GM23338 (cell line): ENCODE measurements around the gene IHH. TPM values are rescaled to one million over a fixed set of nuclear protein-coding genes. Genes with fewer than 3 reads are reported as not detected.

Experiments
- ATAC-seq: fragments of 200-7000 bp; cut with Tn5 transposase; 3 replicates; pipeline ENCODE4 v1.9.1; 2020
- DNase-seq: peaks from one replicate; pipeline ENCODE4 v3.0.0-alpha.2; 2015; ENCODE audit warnings: low spot score
- H2AFZ ChIP-seq: fragments of 200-600 bp; sonication (generic); 2 replicates; pipeline ENCODE4 v1.8.0; 2016; ENCODE audit warnings: antibody characterized with exemption, mild to moderate bottlenecking, moderate library complexity
- H3F3A ChIP-seq: fragments of 200-600 bp; sonication (generic); replicated peaks from 2 replicates; pipeline ENCODE4 v1.8.0; 2017; ENCODE audit warnings: antibody characterized with exemption, mixed run types, low read depth
- H3K27ac ChIP-seq: fragments of 200-600 bp; sonication (generic); 2 replicates; pipeline ENCODE4 v1.6.1; 2016; ENCODE audit warnings: low read depth
- H3K27me3 ChIP-seq: fragments of 200-600 bp; sonication (generic); 2 replicates; pipeline ENCODE4 v1.8.0; 2016; ENCODE audit warnings: mild to moderate bottlenecking, mixed run types, moderate library complexity; ENCODE audit not compliant: insufficient read depth
- H3K36me3 ChIP-seq: fragments of 200-600 bp; sonication (generic); 2 replicates; pipeline ENCODE4 v1.8.0; 2016; ENCODE audit warnings: mild to moderate bottlenecking; ENCODE audit not compliant: insufficient read depth
- H3K4me1 ChIP-seq: fragments of 200-600 bp; sonication (generic); 2 replicates; pipeline ENCODE4 v1.8.0; 2016; ENCODE audit warnings: mild to moderate bottlenecking, moderate library complexity; ENCODE audit not compliant: insufficient read depth
- H3K4me2 ChIP-seq: fragments of 200-600 bp; sonication (generic); 2 replicates; pipeline ENCODE4 v1.7.1; 2017; ENCODE audit warnings: mixed run types
- H3K4me3 ChIP-seq: fragments of 200-600 bp; sonication (generic); 2 replicates; pipeline ENCODE4 v1.6.1; 2016; ENCODE audit warnings: mixed run types
- H3K79me2 ChIP-seq: fragments of 200-600 bp; sonication (generic); replicated peaks from 2 replicates; pipeline ENCODE4 v1.8.0; 2017; ENCODE audit warnings: mild to moderate bottlenecking; ENCODE audit not compliant: insufficient read depth
- H3K9me2 ChIP-seq: fragments of 200-600 bp; sonication (generic); 2 replicates; pipeline ENCODE4 v1.8.0; 2017; ENCODE audit not compliant: insufficient read depth
- H4K20me1 ChIP-seq: fragments of 200-600 bp; sonication (generic); replicated peaks from 2 replicates; pipeline ENCODE4 v1.8.0; 2017; ENCODE audit warnings: mild to moderate bottlenecking; ENCODE audit not compliant: insufficient read depth
- H3K27ac Mint-ChIP-seq: 2 replicates; pipeline ENCODE4 v1.8.0; 2020; ENCODE audit warnings: inconsistent platforms, mild to moderate bottlenecking, moderate library complexity, mixed read lengths
- H3K27me3 Mint-ChIP-seq: 3 replicates; pipeline ENCODE4 v1.8.0; 2022; ENCODE audit warnings: low read depth, mild to moderate bottlenecking, moderate library complexity, mixed read lengths, inconsistent platforms; ENCODE audit not compliant: insufficient read depth, poor library complexity
- H3K36me3 Mint-ChIP-seq: 3 replicates; pipeline ENCODE4 v1.8.0; 2021; ENCODE audit warnings: low read depth, mild to moderate bottlenecking, inconsistent platforms, moderate library complexity, mixed read lengths
- H3K4me1 Mint-ChIP-seq: 3 replicates; pipeline ENCODE4 v1.8.0; 2020; ENCODE audit warnings: mild to moderate bottlenecking, inconsistent platforms, mixed read lengths
- H3K4me3 Mint-ChIP-seq: 3 replicates; pipeline ENCODE4 v1.8.0; 2021; ENCODE audit warnings: moderate library complexity, mild to moderate bottlenecking, inconsistent platforms, mixed read lengths
- H3K9me3 Mint-ChIP-seq: 3 replicates; pipeline ENCODE4 v1.8.0; 2020; ENCODE audit warnings: moderate library complexity, mild to moderate bottlenecking, inconsistent platforms, mixed read lengths
- CREB1 ChIP-seq: fragments of 250-450 bp; sonication (Bioruptor Pico); IDR thresholded peaks from 2 replicates; pipeline ENCODE4 v1.5.0; 2020; ENCODE audit warnings: low read depth, mild to moderate bottlenecking, moderate library complexity
- CTCF ChIP-seq, 2 experiments: fragments of 200-600 bp in 1 of 2; sonication (generic) in 1 of 2; conservative IDR thresholded peaks; 2 replicates each; pipeline versions ENCODE4 v1.5.1 to v1.6.1; 2016 to 2017; ENCODE audit warnings: antibody characterized with exemption in 2 of 2, low read depth in 2 of 2, mild to moderate bottlenecking in 2 of 2, moderate library complexity in 1 of 2
- EZH2 ChIP-seq: fragments of 200-600 bp; sonication (generic); IDR thresholded peaks from one replicate; pipeline ENCODE4 v1.8.0; 2017; ENCODE audit warnings: antibody characterized with exemption, mild to moderate bottlenecking, low read depth; ENCODE audit not compliant: unreplicated experiment
- EZH2phosphoT487 ChIP-seq: fragments of 200-600 bp; sonication (generic); IDR thresholded peaks from one replicate; pipeline ENCODE4 v1.8.1; 2018; ENCODE audit warnings: antibody characterized with exemption; ENCODE audit not compliant: unreplicated experiment
- JUNB ChIP-seq: IDR thresholded peaks from one replicate; pipeline ENCODE4 v1.6.1; 2016; ENCODE audit warnings: antibody characterized with exemption; ENCODE audit not compliant: unreplicated experiment
- NANOG ChIP-seq: IDR thresholded peaks from 2 replicates; pipeline ENCODE4 v1.6.1; 2016; ENCODE audit warnings: antibody characterized with exemption, borderline replicate concordance
- POLR2AphosphoS5 ChIP-seq: IDR thresholded peaks from 2 replicates; pipeline ENCODE4 v1.6.1; 2016; ENCODE audit warnings: antibody characterized with exemption, low read depth
- REST ChIP-seq: IDR thresholded peaks from one replicate; pipeline ENCODE4 v1.6.1; 2018; ENCODE audit warnings: antibody characterized with exemption; ENCODE audit not compliant: unreplicated experiment
- STAT1 ChIP-seq: IDR thresholded peaks from one replicate; pipeline ENCODE4 v1.6.1; 2016; ENCODE audit warnings: antibody characterized with exemption; ENCODE audit not compliant: unreplicated experiment
- ZNF331 ChIP-seq: fragments of 250-450 bp; sonication (Bioruptor Pico); IDR thresholded peaks from 2 replicates; pipeline ENCODE4 v1.5.0; 2020; ENCODE audit warnings: low read depth, mild to moderate bottlenecking, moderate library complexity
- polyA plus RNA-seq: library from polyadenylated mRNA; unstranded; fragments of >200 nt; fragmentation: Nextera tagmentation; extraction: Ambion mirVana; gene quantifications from 2 replicates; pipeline ENCODE4 v1.2.1, GENCODE V29; 2016
- total RNA-seq: library from RNA; depleted of rRNA; stranded (reverse); fragments of >200 nt; shearing (Covaris generic); gene quantifications from 2 replicates; pipeline ENCODE4 v1.2.3, GENCODE V29; 2014

Gene IHH
- total and polyA plus RNA-seq, 2 experiments from 2014 or later = not detected

GRCh38 chr2:219073413-219074129 lies 12.8 kb upstream of the IHH start:
- peak overlapping the region; percentile 15; the same call in 1 of the 2 replicates for H3K4me3 ChIP-seq
- H3K27me3 ChIP-seq = 0 out of 2 replicates have a peak, but pooled peaks cover 3% of the 10 kb centered on the region
- H3K4me1 ChIP-seq = peaks cover 8% of the 10 kb centered on the region
- H3K36me3 ChIP-seq = no peaks in the 10 kb centered on the region
- ATAC-seq (peak; percentile 96), DNase-seq (peak; percentile 98)
- peak overlapping the region; percentile 80; the same call in 1 of the 2 replicates for H3K27ac ChIP-seq
- H2AFZ ChIP-seq = 0 out of 2 replicates have a peak overlapping the region, but pooled peaks have one; percentile 20
- Mint-ChIP-seq H3K27me3 (peaks cover 4% of the 10 kb centered on the region), H3K9me3 (no peaks in the 10 kb centered on the region), H3K27ac (0 out of 2 replicates have a peak overlapping the region, but pooled peaks have one; percentile 26), H3K36me3 (no peaks in the 10 kb centered on the region), H3K4me3 (no peak overlapping the region), H3K4me1 (peaks cover 5% of the 10 kb centered on the region)
- TF ChIP-seq EZH2phosphoT487 (no peak), POLR2AphosphoS5 (no peak), NANOG (no peak), EZH2 (no peak), CTCF (conservative IDR thresholded peaks at IDR 0.05; ENCODE audit: low read depth in 2 of 2) (peak; percentile 70 to 85), CREB1 (CRISPR knock-in tag) (no peak)
- H3F3A ChIP-seq = no peaks in the 10 kb centered on the region
- no peaks in the 10 kb centered on the region for H3K79me2 ChIP-seq
- no peaks in the 10 kb centered on the region for H4K20me1 ChIP-seq
- no peaks in the 10 kb centered on the region for H3K9me2 ChIP-seq
- peak overlapping the region; percentile 59 for H3K4me2 ChIP-seq

GRCh38 chr2:219072741-219073250 lies 12.1 kb upstream of the IHH start:
- no peak overlapping the region for H3K4me3 ChIP-seq
- Mint-ChIP-seq H3K4me3 (no peak overlapping the region), H3K36me3 (no peaks in the 10 kb centered on the region), H3K9me3 (no peaks in the 10 kb centered on the region), H3K27ac (no peak overlapping the region), H3K27me3 (peaks cover 4% of the 10 kb centered on the region), H3K4me1 (peaks cover 5% of the 10 kb centered on the region)
- no peaks in the 10 kb centered on the region for H3K9me2 ChIP-seq
- no peak overlapping the region for H2AFZ ChIP-seq
- H3K27me3 ChIP-seq = 0 out of 2 replicates have a peak, but pooled peaks cover 3% of the 10 kb centered on the region
- no peaks in the 10 kb centered on the region for H3K79me2 ChIP-seq
- no peak overlapping the region for H3K4me2 ChIP-seq
- DNase-seq = no peak
- H3K36me3 ChIP-seq = no peaks in the 10 kb centered on the region
- H3K4me1 ChIP-seq = peaks cover 8% of the 10 kb centered on the region
- no peak overlapping the region for H3K27ac ChIP-seq
- no peak for ATAC-seq
- no peaks in the 10 kb centered on the region for H3F3A ChIP-seq
- H4K20me1 ChIP-seq = no peaks in the 10 kb centered on the region
- TF ChIP-seq JUNB = no peak
- TF ChIP-seq STAT1 = no peak
- TF ChIP-seq POLR2AphosphoS5 = no peak
- no peak for TF ChIP-seq CTCF (conservative IDR thresholded peaks at IDR 0.05; ENCODE audit: low read depth in 2 of 2)
- no peak for TF ChIP-seq ZNF331
- TF ChIP-seq CREB1 (CRISPR knock-in tag) = no peak
- no peak for TF ChIP-seq REST
